ENCODE measurements around the gene CES2. TPM values are rescaled to one million over a fixed set of nuclear protein-coding genes. Genes with fewer than 3 reads are reported as not detected.
A peak's percentile ranks its signal among the peaks of the same experiment; 100 is the strongest.
"Not testable (repeated sequence)": the region's sequence is repeated elsewhere in the genome, so short reads cannot be mapped to it uniquely, and the experiment has no call there.

CES2 gene
- total RNA-seq, 1 donor from 2014 or later = 151 TPM

GRCh38 chr16:66919569-66920298 lies 15.6 kb upstream of the CES2 start:
- no peak for ATAC-seq

- ATAC-seq = no peak
These were observed 15.1 kb upstream of the CES2 start for GRCh38 chr16:66920299-66920590.

- ATAC-seq = no peak
These were observed 14.2 kb upstream of the CES2 start for GRCh38 chr16:66920924-66921680.

GRCh38 chr16:66921729-66922450 lies 13.4 kb upstream of the CES2 start:
- ATAC-seq = no peak

- ATAC-seq = no peak
These were observed 12.0 kb upstream of the CES2 start for GRCh38 chr16:66923247-66923731.

GRCh38 chr16:66923866-66924265 lies 11.4 kb upstream of the CES2 start:
- ATAC-seq = peak; percentile 56

- peak; percentile 41 for ATAC-seq
These were observed 10.6 kb upstream of the CES2 start for GRCh38 chr16:66924527-66925321.

GRCh38 chr16:66925322-66925840 lies 9.9 kb upstream of the CES2 start, which contains the start of gene RRAD:
RRAD (minus strand) TSS chr16:66925535; CDS start chr16:66925179, 356 bp downstream.
- ATAC-seq = no peak

GRCh38 chr16:66926171-66926947 lies 9.0 kb upstream of the CES2 start:
- ATAC-seq = no peak

GRCh38 chr16:66926961-66927436 lies 8.3 kb upstream of the CES2 start:
- ATAC-seq = no peak

GRCh38 chr16:66927918-66928649 lies 7.2 kb upstream of the CES2 start:
- ATAC-seq = peak; percentile 0

GRCh38 chr16:66928702-66929388 lies 6.5 kb upstream of the CES2 start:
- ATAC-seq = peak; percentile 33

GRCh38 chr16:66930189-66930588 lies 5.1 kb upstream of the CES2 start:
- peak; percentile 47 for ATAC-seq

- no peak for ATAC-seq
These were observed 3.7 kb upstream of the CES2 start for GRCh38 chr16:66931665-66932064.

GRCh38 chr16:66932076-66932475 lies 3.2 kb upstream of the CES2 start:
- ATAC-seq = no peak

- peak; percentile 51 for ATAC-seq
These were observed 1.6 kb upstream of the CES2 start for GRCh38 chr16:66933776-66934137.

- peak; percentile 74 for ATAC-seq
These were observed 1.0 kb upstream of the CES2 start, which contains the start of gene CIAO2B for GRCh38 chr16:66934138-66934838. CIAO2B (minus strand) TSS chr16:66934402; CDS start chr16:66934364, 38 bp downstream.

- not testable (repeated sequence) for ATAC-seq
These were observed 440 bp upstream of the CES2 start for GRCh38 chr16:66934839-66935313.

- no peak for ATAC-seq
These were observed 1.1 kb downstream of the CES2 start for GRCh38 chr16:66936462-66936861.
